Astrocyte of the spinal cord (primary cell): ENCODE data around the gene OPA1.

ENCODE experiments used
- DNase-seq: peaks from one replicate; pipeline ENCODE4 v3.0.0; 2011; ENCODE audit warnings: low read depth, low spot score
- H3K4me3 ChIP-seq: 2 replicates; pipeline ENCODE4 v1.5.1; 2011; ENCODE audit warnings: low read depth, mild to moderate bottlenecking, low read length, moderate library complexity
- CTCF ChIP-seq: IDR thresholded peaks from 2 replicates; pipeline ENCODE4 v1.5.1; 2012; ENCODE audit warnings: low read depth, mild to moderate bottlenecking, low read length, inconsistent platforms
- in situ Hi-C: cut with HindIII; loops from 2 replicates; pipeline ENCODE4 v1.10.0; 2017; ENCODE audit warnings: low sequenced_read_pairs

Gene OPA1

GRCh38 chr3:193553586-193553985 is 39.4 kb upstream of the OPA1 start:
- in situ Hi-C loops: no loop called here
- TF ChIP-seq CTCF: no peak
- H3K4me3 ChIP-seq: no peak overlapping the region
- DNase-seq: no peak

GRCh38 chr3:193554811-193555210 is 38.2 kb upstream of the OPA1 start, which contains the start of gene ATP13A4:
Gene ATP13A4 (minus strand): TSS chr3:193554895. CDS start chr3:193554799, 96 bp downstream.
- in situ Hi-C loops: no loop called here
- H3K4me3 ChIP-seq: no peak within 1 kb of the TSS
- no peak for DNase-seq
- no peak for TF ChIP-seq CTCF

GRCh38 chr3:193556841-193557240 is 36.2 kb upstream of the OPA1 start:
- no peak overlapping the region for H3K4me3 ChIP-seq
- in situ Hi-C loops: no loop called here
- no peak for DNase-seq
- TF ChIP-seq CTCF: no peak

- in situ Hi-C loops: no loop called here
- no peak overlapping the region for H3K4me3 ChIP-seq
- DNase-seq: no peak
- no peak for TF ChIP-seq CTCF
Measured at GRCh38 chr3:193559100-193559499, 33.9 kb upstream of the OPA1 start.

- in situ Hi-C loops: no loop called here
- no peak overlapping the region for H3K4me3 ChIP-seq
- TF ChIP-seq CTCF: no peak
- no peak for DNase-seq
Measured at GRCh38 chr3:193560091-193560490, 32.9 kb upstream of the OPA1 start.

GRCh38 chr3:193560870-193561269 is 32.1 kb upstream of the OPA1 start:
- in situ Hi-C loops: no loop called here
- no peak overlapping the region for H3K4me3 ChIP-seq
- no peak for DNase-seq
- no peak for TF ChIP-seq CTCF

GRCh38 chr3:193563426-193563825 is 29.6 kb upstream of the OPA1 start:
- no peak overlapping the region for H3K4me3 ChIP-seq
- in situ Hi-C loops: no loop called here
- no peak for DNase-seq
- no peak for TF ChIP-seq CTCF
